Umbilical cord (tissue), 2 donors: Measurements from ENCODE around the gene CNIH1. TPM values are rescaled to one million over a fixed set of nuclear protein-coding genes. Genes with fewer than 3 reads are reported as not detected.

Source experiments
- DNase-seq: peaks from one replicate; pipeline ENCODE4 v3.0.0-alpha.2; 2015; ENCODE audit warnings: low spot score
- total RNA-seq: library from RNA; depleted of rRNA; stranded (reverse); fragments of >200 nt; gene quantifications from one replicate; pipeline ENCODE4 v1.2.3, GENCODE V29; 2014; ENCODE audit warnings: low replicate concordance; ENCODE audit not compliant: insufficient read depth

Gene CNIH1
- 112 TPM for total RNA-seq

DNA sequence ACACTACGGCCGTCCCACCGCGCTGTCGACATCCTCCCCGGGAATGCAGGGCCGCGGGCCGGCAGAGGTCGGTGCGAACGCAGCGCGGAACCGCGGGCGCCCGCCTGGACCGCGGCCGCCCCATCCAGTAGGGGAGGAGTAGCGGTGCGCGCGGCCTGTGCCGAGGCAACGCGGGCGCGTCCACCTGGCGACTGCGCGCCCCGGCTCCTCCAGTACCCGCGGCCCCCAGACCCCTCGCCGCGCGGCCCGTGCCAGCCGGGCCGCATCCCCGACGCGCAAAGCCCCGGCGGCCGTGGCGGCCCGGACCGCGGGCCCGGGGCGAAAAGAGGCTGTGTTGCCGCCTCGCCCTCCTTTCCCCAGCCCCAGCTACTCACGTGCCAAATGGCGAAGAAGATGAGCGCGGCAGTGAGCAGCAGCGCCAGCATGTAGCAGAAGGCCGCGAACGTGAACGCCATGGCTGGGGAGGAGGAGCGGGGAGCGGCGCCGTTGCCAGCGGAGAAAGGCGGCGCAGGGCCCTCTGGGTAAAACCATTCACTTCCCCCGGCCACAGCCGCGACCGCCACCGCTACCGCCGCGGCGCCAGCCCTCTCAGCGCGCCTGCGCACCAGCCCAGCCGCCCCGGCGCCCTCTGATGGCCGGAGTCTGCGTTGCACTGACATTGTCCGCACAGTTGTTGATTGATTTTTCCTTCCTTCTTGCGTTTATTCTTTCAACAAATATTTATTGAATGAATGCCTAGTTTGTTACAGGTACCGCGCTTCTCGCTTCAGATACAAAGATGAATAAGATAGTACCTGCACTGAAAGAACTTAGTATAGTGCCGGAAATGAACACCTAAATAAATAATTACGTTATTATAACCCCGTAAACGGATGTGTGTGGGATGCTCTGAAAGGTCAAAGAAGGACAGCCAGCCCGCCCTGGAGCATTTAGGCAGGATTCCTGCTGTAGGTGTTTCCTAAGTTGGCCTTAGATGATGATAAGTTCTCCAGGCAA lies at the start of gene CNIH1:
Gene CNIH1 (minus strand): TSS at position 502 of the 996 bp plus-strand sequence. CDS start 47 bp downstream, at position 455.
- DNase-seq, result peak; percentile 94

DNA sequence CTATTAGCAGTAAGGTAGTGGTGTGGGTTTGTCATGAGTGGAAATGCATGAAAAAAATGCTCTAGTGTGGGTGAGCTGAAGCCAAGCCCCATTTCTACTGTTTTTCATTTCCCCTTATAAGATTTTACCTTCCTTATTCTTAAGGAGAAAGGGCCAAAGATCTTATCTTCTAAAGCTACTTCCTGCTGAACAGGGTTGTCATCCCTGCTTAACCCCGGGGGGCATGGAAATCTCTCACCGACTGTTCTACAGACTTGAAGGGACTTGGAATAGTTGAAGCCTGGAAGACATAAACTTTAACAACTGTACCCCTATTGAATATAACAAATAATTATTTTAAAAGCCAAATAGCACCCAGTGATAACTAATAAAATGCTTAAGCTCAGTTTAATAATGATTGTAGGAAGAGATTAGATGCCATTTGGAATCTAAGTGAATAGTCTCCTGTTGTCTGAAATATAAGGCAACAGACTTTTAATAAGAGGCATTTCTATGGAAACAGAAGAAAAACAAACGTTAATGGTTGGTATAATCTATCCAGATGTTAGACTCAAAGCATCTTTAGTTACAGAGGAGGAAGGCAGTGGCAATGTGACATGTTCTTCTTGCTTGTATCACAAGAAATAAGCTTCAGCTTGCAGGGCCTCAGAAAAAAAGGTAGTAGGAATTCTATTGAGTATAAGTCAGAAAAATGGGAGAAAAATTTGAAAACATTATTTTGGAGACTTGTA lies 49.4 kb upstream of the CNIH1 start:
- no peak for DNase-seq

DNA sequence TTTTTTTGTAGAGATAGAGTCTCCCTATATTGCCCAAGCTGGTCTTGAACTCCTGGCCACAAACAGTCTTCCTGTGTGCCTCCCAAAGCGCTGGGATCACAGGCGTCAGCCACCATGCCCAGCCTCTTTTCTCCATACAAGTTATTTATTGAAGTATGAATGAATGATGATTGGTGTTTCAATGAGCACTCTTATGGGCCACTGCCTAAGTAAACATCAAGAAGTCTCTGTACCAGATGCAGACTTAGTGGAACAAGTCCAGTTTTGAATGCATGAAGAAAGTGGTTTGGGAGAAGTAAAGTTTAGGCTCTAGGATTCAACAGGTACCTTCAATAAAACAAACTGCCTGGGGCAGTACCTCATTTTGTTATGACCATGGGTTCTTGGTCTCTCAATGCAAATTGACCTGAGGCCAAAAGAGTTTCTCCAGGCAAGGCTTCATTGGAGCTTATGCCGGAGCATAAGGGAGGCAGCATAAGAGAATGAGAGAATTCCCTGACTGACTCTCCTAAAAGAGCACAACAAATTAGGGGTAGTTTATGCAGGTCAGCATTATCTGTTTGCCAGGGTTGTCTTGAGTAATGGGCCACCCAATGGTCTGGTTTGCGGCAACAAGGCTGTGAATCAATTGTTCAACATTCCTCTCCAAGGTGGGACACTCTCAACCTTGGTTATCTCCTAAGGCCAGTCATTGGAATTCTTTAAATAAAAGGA lies 48.7 kb upstream of the CNIH1 start:
- no peak for DNase-seq

DNA sequence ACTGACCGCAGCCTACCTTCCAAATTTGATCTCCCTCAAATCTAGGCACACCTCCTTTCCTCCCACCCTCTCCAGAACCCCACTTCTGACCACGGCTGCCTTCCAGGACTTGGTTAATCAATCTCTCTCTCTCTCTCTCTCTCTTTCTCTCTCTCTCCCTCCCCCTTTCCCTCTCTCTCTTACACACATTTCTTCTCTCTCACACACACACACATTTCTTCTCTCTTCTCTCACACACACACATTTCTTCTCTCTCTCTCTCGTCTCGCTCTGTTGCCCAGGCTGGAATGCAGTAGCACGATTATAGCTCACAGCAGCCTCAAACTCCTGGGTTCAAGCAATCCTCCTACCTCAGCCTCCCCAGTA lies 48.1 kb upstream of the CNIH1 start:
- no peak for DNase-seq

DNA sequence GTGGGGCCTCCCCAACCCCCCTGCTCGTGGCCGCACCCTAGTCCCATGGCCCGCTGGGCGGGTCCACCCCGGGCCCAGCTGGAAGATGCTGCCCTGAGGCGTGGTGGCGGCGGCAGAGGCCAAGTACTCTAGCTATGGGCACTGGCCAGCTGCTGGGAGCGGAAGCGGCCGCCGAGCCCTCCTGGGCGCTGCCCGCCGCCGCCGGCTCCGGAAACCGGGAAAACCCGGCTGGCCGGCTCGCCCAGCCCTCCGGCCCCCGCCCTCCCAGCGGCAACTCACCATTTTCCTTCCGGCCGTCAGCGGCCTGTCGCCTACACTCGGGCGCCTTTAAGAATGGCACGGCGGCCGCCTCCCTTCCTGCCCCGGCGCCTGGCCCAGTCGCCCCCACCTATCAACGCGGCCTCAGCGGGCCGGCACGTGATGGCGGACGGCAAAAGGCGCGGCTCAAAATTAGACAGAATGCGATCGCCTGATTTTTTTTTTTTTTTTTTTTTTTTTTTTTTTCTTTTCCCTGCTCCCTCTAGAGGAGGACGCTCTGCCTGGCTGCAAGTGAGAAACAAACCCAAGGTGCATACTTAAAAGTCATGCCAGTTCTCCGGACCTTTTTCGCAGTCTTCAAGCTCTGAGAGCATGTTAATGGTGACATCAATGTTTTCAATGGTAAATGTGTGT lies 47.6 kb upstream of the CNIH1 start, which contains the start of gene GMFB:
Gene GMFB (minus strand): TSS at position 335 of the 672 bp plus-strand sequence. CDS start 53 bp downstream, at position 282.
- peak; percentile 95 for DNase-seq

DNA sequence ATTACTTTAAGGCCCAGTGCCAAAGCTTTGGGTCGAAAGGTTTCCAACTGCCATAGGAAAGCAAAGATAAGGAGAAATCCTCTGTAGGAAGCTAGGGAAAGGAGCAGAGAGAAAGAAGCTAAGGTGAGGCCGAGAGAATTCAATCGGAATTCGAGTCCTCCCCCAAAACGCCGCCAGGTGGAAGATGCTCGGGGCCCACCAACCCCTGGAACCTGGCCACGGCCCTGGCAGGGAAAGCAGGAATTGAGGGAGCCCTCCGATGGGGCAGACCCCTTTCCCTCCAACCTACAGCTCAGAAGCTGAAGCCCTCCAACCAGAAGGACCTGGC lies 47.1 kb upstream of the CNIH1 start:
- DNase-seq, result no peak

DNA sequence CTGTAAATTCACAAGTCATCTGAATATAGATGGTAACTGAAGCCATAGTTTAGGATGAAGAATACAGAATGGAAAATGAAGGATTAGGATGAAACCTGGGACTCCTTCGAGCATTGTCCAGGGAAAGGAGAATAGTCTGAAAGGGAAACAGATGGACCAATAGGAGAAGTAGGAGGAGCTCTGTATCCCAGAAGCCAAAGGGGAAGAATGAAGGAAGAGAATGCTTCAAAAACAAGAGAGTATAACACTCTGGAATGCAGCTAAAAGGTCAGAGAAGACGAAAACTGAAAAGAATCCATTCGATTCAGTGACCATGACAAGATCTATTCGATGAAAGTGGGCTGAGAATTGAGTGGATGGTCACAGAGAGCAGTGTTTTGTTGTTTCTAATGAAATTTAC lies 46.6 kb upstream of the CNIH1 start:
- DNase-seq, result no peak

DNA sequence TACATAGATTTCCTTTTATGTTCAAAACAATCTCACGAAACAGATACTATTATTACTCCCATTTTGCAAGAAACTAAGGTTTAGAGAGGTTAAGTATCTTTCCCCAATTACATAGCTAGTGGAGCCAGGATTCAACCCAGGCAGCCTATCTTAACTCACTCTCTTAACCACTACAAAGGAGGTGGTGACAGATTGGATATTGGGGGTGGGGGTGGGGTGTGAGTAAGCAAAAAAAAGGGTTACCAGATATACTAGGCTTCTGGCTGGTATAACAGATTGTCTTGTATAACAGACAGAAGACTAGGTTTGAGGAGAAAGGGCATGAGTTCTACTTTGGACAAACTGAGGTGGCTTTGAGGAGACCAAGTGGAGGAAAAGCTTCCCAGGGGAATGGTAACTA lies 45.5 kb upstream of the CNIH1 start:
- DNase-seq, result no peak

DNA sequence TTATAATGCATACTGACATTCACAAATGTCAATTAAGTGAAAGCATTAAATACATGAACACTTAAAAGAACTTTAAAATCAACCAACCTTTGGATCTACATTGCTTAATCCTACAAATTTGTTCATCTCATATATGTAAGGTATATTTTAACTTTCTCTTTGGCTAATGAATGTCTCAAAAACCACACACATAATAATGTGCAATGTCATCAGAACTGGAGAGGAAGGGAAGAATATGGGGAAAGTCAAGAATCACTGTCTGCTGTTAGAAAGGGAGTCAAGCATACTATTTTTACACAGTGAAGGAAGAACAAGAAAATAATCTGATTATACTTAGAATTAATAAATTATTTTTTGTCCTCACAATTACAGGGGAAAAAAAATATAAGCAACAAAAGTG lies 42.7 kb upstream of the CNIH1 start:
- DNase-seq, result no peak

DNA sequence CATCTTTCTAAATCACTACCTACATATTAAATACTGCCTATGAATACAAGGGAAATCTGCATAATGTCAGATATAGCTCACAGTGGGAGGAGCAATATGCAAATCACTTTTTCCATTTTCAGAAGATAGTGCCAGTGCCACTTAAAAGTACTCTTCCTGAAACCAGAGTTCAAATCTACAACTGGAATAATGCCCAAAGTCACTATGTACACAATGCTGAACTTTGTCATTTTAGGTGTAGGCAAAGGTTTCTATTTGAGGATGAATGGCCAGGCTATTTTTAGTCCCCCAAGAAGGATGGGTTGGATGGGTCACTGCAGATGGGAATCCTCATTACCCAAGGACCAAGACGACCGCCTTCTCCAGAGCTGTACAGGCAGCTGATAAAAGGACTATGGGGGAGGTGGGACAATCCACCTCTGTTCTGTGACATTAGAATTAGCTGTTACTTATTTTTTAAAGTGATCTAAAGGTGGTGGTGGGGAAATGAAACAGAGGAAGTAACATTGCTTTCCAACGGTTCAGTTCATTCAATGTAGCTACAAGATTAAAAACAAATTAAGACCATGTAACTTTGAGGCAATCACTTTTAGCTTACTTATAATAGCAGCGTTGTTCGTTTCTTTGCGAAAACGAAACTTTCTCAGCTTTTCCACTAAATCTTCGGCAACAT lies 42.0 kb upstream of the CNIH1 start:
- DNase-seq, result no peak

DNA sequence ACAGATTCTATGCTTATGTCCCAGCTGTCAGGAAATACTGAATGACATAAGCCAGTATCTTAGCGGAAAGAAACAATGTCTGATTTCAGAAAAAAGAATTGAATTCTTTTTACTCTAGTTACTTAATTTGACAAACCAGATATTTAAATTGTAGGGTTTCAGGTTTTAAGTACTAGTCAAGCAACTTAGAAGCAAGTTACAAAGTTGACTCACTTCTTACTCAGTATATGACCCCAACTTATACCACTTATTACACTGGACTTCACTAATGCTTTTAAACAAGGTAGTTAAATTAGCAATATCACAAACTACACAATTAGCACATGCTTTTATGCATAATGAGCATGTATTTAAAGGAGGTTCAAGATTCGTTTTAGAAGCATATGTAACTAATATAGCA lies 40.5 kb upstream of the CNIH1 start:
- DNase-seq, result no peak

DNA sequence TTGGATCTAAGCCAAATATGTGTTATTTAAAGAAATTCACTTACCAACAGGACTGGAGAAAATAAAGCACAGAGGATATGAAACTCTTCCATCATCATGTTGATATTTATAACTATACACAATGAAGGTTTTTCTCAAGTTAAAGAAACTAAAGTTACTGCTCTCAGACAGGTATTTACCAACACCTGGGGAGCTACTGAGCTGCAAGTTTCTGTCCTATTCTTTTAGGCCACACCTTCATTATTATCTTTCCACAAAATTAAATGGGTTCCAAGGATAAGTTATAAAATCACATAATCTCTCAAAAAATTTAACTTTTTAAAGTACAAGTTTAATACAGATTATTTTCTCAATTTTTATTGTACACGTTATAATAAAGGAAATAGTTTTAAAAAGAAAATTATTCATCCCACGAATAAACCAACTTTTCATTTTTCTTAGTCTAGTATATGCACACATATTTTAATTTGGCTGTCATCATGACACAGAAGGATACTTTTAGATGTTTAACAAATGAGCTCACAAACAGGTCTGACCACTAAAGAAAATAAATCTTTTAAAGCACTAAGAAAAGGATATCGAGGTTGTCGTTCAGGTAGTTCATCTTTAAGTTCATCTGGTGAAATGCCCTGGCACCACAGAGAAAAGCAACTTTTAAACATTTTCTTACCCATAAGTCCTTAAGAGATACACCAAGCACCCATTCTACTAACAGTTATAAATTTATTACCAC lies 39.8 kb upstream of the CNIH1 start:
- DNase-seq, result no peak

DNA sequence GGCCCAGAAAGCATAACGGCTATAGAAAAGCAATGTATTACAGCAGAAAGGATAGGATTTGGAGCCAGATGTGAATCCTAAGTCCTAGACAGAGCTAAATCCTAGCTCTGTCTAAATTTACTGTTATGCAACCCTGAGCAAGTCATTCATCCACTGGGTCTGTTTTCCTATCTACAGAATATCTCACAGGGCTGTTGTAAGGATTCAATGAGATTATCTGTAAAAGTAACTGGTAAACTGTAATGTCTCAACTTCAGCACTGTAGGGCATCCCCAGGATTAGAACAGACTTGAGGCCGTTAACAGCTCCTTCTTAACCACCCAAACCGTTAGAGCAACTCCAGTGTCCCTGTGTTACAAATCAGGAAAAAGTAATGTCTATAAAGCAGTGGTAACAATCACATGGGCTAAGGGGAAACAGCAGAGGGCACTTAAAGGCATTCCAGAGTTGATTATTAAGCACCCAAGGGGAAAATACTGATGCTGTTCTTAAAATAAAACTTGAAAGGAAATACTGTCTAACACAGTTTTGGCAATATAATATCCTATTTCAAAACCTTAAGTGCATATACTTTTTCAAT lies 37.6 kb upstream of the CNIH1 start:
- peak; percentile 96 for DNase-seq

DNA sequence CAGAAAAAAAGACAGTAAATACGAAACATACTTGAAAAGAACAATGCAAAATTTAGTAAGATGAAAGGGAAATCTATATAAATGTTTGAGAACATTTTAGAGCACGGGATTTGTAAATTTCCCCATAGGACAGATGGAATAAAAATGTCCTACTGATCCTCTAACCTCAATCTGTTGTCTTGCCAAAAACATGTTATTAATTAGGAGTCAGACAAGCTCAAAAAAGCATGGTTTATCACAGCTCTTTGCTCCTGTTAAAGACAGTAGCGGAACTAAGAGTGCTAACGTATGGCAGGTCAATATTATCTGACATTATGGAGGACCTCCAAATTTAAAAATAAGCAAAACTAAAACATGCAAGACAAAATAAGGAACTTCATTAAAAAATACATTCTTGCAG lies 34.7 kb upstream of the CNIH1 start:
- DNase-seq, result no peak

DNA sequence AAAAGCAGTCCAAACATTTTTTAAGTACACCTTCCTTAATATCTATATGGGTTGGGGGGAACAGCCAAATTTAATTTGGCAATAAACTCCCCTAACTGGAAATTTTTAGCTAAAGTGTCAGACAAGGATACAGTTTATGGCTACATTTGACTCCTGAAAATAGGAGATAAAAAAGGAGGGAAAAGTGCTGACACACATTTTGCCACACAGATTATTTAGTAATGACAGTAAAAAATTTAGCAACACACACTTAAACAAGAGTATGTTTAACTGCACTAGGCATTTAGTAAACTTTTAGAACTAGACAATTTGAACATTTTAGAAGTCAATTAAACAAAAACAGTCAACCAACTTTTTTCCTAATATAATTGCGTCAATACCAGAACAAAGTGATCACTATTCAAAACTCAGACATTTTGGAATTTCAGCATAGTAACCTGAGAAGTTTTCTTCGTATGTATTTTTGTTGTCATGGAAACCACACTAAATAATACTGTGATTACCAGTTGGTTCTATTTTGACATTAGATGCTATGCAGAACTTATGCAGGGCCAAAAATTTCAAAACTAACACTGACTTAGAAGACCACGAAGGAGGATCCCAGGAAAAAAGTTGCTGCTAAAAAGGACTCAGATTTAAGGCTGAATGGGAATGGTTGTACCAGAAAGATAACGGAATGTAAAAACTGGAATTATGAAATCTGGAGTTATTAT lies 34.2 kb upstream of the CNIH1 start:
- peak; percentile 59 for DNase-seq

DNA sequence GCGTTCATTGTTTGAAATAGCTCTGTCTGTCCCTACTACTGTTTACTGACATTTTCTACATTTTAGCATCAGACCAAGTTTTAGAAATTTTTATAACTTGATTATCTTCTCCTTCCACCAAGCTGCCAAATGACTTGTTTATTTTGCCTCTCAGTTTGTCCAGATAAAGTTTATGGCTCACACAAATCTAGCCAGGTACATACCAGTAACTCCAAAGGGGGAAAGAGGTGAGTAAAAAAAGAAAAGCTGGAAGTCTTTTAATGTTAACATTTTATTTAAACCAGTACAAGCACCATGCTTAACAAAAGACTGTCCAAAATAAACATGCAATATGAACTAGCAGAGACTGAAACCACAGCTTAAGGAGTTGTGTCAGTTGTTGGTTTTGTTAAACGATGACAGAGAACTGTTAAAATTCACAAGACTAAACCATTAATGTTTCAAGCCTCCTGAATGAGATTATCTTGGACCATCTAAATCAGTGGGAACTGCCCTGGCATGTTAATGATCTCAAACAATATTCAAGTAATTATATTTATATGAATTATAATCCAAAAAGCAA lies 33.1 kb upstream of the CNIH1 start:
- DNase-seq, result no peak

DNA sequence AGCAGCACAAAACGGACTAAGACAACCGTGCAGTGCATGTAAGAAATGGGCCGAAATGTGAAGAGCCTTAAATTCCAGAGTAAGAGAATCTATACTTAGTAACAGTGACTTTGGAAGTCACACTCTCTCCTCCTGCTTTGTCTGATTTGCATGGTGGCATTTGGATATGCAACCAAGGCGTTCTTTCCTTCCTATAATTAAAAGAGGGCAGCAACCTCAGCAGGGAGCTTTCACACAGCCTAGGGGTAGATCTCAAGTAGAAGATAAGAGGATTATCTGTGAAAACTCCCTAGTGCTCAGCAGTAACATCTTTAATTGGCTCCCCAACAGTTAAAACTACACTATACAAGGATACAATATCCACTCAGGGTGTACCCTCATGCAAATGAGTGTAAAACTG lies 31.1 kb upstream of the CNIH1 start:
- no peak for DNase-seq

DNA sequence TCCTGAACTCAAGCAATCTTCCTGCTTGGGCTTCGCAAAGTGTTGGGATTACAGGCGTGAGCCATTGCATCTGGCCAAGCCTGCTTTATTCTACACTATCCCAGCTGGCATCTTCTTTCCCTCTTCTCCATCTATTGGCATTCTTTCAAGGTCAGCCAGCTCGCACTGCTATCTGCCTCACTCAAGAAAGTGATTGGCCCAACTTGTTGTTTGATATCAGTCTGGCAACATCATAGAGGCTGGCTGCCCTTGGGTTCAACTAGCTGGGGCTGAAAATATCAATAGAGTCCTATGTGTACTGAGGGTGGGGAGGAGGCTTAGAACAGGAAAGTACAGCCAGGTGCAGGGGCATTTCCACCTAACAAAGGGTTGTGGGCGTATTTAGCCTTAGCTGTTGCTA lies 30.5 kb upstream of the CNIH1 start:
- no peak for DNase-seq

DNA sequence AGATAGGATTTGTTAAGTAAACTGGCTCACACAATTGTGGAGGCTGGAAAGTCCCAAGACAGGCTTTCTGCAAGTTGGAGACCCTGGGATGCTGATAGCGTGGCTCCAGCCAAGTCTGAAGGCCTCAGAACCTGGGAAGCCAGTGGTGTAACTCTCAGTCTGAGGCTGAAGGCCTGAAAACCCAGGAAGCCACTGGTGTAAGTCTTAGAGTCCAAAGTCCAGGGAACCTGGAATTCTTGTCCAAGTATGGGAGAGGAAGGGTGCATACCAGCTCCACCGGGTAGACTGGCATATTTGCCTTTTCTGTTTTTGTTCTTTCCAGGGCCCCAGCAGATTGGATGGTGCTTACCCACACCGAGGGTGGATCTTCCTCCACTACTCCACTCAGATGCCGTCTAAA lies 29.5 kb upstream of the CNIH1 start:
- DNase-seq, result no peak
